Activated CD8-positive, alpha-beta memory T cell treated with anti-CD3 and anti-CD28 coated beads for 1 hour (primary cell): ENCODE data around the gene OOSP1.
"Not testable (repeated sequence)": the region's sequence is repeated elsewhere in the genome, so short reads cannot be mapped to it uniquely, and the experiment has no call there.

Source experiments
- DNase-seq, 2 donors: peaks; one replicate each; pipeline ENCODE4 v3.0.0-alpha.2; 2020; ENCODE audit warnings: low read depth in 1 of 2; ENCODE audit errors: extremely low read depth in 1 of 2

The OOSP1 gene, protein sequence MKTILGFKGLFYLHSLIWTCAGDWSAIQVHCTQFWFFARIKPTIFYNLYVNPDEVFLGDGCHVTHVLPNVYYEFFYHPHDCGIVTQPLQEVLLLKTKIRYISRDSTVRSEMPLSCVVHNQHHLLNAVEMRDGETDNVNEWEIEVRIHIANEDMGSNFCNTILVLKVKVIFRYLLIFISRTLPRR

DNA sequence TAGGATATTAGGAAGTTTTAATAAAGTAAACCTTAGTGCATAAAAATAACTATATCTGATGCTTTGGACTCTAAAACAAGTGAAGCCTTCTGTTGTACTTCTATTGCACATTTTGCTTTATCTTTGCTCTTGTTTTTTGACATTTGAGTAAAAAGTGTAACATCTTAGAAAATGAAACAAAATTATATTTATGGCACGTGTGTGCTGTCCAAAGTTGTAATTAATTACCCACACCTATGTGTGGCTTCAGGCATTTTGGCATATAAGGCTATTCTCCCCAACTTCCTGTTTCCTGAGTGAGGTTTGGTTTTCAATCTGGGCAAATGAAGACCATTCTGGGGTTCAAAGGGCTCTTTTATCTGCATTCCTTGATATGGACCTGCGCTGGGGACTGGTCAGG is at the start of gene OOSP1:
Gene OOSP1, plus strand, starts transcription at position 301 of the 400 bp plus-strand sequence. Its CDS starts 23 bp downstream, at position 324.
- DNase-seq: no peak

DNA sequence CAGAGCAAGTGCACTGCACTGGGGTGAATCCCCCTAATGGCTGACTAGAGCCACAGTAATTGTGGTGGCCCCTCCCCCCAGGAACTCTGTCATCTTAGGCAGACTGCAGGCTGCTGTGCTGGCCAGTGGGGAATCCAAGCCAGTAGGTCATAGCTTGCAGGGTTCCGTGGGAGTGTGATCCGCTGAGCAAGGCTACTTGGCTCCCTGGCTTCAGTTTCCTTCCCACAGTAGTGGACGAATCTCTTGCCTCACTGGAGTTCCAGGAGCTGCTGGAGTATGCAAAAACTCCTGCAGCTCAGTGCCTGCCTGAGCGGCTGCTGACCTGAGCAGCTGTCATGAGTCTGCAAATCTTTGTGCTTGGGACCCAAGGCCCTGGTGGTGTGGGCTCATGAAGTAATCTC is 46.5 kb upstream of the OOSP1 start:
- DNase-seq: no peak

DNA sequence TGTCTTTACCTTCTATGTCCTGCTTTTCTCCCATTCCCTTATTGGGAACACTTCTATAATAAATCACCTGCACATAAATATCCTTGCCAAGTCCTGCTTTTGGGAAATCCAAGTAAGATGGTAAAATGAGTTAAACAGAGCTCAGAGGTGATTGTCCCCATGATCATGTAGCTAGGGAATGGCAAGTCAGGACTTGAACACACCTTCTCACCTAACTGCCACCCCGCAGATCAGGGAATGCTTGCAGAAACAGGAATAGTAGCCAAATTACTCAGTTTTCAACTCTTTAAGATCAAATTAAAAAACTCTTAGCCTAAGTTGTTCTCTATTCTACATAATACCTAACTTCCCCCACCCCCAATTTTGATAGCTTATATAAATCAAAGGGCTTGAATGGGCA is 43.6 kb upstream of the OOSP1 start:
- no peak for DNase-seq

DNA sequence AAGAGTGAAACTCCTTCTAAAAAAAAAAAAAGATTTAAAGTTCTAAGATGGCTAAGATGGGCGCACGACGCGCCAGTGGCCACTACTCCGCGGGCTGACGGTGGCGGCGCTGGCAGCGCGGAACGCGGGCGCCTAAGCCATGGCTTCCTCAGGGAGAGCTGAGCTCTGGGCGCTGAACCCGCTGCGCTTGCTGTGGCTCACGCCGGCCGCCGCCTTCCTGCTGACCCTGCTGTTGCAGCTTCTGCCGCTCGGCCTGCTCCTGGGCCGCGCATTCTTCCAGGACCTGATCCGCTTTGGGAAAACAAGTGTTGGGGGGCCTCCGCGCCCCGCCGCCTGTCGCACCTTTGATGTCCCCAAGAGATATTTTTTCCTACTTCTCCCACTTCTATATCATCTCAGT is 40.2 kb upstream of the OOSP1 start:
- DNase-seq: no peak

DNA sequence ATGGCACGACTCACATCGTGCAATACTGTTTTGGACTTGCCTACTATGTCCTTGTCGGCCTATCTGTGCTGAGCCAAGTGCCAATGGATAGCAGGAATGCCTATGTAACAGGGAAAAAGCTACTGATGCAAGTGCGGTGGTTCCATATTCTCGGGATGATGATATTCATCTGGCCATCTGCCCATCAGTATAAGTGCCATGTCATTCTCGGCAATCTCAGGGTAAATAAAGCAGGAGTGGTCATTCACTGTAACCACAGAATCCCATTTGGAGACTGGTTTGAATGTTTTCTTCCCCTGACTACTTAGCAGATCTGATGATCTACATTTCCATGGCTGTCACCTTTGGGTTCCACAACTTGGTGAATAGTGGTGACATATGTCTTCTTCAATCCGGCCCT is 39.6 kb upstream of the OOSP1 start:
- DNase-seq: no peak

DNA sequence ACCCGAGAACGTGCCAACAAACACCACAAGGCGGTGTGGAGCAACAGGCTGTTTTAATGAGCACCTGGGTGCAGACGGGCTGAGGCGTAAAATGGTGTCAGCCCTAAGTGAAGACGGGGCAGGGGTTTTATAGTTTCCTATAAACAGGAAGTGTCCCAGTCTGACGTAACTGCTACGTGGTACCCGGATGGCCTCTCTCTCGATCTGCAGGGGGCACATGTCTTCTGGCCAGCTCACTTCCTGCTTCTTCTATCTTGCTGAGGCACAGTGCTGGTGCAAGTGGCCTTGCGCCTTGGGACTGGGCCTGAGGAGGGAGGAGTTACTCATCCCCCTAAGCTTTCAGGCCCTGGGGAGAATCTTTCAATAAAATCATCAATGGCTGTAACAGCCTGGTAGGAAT is 38.7 kb upstream of the OOSP1 start:
- DNase-seq: no peak

DNA sequence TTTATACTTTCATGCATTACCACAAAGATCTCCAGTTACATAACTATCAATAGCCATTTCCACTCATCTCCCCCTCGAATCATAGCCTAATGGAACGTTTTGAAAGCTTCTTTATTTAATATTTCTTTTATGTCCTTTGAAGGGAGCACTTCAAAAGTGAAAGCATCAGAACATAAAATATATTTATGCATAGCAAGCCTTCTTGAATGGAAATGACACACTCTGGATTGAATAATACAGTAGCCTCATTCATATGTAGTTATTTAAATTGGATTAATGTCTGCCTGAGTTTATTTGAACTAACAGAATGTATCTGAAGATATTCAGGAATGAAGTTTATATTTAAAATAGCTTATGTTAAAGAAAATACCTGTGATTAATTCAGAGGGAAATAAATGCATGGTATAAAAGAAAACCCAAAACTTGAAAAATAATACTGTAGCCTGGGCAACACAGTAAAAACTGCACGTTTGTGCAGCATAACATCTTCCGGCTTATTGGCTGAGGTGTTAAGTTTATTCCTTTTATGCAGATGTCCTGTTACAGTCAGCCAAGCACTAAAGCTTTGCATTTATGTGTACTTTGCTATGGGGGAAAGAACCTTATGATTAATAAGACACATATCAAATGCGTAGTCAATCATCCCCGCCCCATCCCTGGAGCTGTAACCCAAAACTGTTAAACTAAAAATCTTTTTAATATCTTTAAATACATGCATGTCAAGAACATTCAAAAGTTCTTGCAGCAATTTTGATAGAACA is 37.7 kb upstream of the OOSP1 start:
- DNase-seq: no peak

DNA sequence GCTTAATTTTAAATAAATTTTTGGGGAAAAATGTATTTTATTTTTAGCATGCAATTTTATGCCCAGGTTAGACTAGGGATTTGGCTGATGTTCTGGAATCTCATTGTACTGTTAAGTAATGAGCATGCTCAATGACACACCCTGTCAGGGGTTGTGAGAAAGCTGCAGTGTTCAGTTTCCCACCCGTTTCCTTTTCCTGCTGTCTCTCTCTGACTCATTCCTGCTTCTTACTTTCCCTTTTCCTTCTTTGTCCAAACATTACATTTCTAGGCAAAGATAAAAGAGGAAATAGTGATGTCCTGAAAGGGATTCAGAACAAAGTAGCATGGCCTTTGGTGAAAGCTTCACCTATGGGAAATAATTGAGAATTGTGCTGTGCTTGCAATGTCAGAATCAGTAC is 36.9 kb upstream of the OOSP1 start:
- no peak for DNase-seq

DNA sequence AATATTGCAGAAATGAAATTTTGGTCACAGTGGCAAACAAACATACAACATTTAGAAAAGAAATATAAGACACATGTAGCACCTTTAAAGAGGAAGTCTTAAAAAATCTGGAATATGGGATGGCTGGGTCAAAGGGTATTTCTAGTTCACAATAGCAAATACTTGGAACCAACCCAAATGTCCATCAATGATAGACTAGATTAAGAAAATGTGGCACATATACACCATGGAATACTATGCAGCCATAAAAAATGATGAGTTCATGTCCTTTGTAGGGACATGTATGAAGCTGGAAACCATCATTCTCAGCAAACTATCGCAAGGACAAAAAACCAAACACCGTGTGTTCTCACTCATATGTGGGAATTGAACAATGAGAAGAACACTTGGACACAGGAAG is 34.7 kb upstream of the OOSP1 start:
- not testable (repeated sequence) for DNase-seq

DNA sequence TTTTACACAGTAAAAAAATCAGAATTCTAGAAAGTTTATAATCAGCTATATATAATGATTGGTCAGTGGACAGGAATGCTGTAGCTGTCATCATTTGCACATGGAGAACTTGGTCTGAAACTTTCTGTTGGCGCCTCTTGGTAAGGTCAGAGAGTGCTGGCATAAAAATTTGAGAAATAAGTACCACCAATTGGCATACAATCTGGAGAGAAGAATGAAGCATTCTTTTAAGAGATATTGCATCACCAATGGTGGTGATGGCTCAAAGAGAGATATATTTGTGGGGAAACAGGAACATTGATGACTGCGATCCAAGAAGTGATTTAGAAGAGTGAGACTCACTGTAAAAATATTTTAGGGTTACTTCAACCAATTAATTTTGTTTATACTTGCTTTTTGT is 19.8 kb upstream of the OOSP1 start:
- no peak for DNase-seq

DNA sequence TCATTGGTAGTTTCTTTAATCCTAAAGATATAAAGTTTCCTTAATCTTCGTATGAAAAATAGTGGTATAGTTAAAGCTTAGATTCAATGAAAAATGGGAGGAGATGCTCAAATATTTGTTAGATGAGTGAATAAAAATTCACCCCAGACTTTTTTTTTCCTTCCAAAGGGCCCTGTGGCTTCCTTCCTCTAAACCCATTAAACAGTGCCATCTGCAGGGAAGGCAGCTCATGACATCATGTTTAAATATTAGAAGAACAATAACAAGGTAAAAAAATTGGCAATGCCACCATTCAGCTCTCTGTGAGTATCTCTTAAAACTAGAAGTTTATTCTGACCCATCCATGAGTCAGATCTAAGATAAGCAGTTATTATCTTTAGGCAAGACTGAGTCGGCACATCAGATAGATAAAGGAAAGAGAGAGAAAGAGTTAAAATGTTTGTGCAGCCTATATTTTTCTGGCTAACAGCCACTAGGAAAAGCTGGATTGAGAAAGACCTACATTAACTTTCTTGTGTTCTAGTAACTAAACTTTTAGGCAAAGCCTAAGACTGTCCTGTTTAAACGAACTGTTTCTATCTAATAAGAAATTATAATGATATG is 19.1 kb upstream of the OOSP1 start:
- no peak for DNase-seq

DNA sequence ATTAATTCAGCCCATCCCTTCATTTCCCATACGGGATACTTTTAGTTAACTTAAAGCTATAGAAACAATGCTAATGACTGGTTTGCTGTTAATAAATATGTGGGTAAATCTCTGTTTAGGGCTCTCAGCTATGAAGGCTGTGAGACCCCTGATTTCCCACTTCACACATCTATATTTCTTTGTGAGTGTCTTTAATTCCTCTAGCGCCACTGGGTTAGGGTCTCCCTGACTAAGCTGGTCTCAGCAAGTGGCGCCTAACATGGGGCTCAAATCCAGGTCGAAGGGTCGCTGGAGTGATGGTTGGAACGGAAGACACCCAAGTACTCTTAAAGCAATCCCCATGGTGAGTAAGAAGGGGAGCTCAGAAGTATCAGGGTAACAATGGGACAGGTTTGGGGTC is 14.4 kb upstream of the OOSP1 start:
- DNase-seq: no peak

DNA sequence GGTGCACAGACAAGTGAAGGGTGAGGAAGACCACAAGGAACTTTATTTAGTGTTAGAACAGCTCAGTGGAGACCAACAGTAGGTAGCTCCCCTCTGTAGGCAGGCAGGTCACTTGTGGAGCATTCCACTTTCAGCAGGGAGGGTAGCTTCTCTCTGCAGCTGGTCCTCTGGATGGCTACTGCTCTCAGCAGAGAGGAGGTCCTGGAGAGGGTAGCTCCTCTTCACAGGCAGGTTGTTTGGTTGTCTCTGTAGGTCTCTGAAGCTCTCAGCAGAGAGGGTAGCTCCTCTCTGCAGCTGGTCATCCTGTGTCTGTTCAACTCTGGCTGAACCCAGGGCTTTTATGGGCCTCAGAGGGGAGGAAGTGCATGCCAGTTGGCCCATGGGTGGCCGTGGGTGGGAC is 6.5 kb upstream of the OOSP1 start:
- no peak for DNase-seq

DNA sequence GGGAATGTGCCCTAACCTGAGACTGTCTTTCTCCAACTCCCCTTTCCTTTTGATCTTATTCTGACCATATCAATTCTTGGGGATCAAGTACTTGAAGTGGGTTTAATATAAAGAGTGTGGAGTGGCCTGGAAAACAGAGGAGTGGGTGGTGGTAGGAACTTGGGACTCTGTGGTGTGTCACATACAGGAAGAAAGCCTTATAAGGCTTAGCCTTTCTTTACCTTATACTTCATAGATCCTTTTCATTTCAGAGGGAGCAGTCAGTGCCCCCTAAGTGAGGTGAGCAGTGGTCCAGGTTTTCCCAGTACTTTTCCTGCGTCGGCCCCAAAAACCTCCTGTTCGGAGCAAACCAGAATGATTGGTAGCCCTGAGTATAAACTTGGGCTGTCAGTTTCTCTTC is 486 bp downstream of the OOSP1 start:
- DNase-seq: no peak

DNA sequence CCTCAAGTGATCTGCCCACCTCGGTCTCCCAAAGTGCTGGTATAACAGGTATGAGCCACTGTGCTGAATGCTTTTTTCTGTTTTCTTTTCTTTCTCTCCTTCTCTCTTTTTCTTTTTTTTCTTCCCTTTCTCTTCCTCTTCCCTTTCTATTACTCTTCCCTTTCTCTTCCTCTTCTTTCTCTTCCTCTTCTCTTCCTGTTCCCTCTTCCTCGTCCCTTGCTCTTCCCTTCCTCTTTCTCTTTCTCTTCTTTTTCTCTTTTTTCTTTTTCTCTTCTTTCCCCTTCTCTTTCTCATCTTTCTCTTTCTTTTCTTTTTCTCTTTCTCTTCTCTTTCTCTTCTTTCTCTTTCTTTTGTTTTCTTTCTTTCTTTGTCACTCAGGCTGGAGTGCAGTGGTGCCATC is 1.2 kb downstream of the OOSP1 start:
- no peak for DNase-seq

DNA sequence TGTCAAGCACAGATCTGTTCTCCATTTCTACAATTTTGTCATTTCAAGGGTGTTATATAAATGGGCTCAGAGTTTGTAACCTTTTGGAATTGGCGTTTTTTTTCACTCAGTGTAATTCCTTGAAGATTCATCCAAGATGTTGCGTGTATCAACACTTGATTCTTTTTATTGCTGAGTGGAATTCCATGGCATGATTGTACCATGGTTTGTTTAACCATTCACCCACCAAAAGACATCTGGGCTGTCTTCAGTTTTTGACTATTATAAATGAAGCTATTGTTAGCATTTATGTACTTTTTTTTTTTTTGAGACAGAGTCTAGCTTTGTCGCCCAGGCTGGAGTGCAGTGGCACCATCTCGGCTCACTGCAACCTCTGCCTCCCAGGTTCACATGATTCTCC is 2.9 kb downstream of the OOSP1 start:
- DNase-seq: no peak

DNA sequence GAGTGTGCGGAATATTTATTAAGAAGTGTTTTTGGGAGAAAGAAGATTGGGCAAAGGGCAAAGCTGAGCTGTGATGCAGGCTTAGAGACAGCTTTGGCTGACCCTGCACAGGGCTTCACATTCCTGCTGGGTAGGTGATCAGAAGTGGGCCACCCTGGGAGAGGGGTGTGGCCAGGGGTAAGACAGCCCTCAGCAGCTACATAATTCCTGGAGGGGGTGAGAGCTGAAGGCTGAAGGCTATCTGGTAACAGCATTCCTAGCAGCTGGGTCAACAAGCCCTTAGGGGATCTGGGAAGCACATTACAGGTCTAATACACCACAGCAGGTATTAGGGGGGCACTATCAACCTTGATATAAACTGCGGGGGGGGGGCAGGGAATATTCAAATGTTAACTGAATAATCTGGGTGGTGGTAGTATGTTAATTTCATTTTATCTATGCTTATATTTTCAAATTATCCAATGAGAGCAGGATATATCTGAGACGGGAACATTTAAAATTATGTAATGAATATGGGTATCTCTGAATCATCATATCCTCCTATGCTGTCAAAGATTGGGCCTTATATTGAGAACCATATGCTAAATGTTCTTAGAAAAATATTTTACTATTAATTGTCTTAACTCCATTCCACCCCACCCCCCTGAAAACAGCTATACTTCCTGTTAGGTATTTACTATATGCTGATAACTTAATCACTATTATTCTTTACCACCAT is 5.9 kb downstream of the OOSP1 start:
- DNase-seq: no peak

DNA sequence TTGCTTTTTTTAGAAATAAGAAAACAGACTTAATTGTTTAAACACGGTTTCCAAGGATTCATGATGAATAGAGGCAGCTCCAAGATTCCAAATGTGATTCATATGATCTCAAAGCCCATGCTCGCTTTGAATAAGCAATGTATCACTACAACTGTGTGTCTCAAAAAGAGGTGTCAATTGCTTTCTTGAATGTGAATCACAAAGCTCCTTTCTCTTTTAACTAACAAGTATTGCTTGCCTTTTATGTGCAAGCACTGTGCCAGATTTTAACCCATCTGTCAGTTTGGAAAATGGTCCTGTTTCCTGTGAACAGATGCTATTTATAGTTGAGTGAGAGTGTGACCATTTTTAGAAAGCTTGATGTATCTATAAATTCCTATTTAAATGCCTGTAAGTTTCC is 6.5 kb downstream of the OOSP1 start:
- no peak for DNase-seq

DNA sequence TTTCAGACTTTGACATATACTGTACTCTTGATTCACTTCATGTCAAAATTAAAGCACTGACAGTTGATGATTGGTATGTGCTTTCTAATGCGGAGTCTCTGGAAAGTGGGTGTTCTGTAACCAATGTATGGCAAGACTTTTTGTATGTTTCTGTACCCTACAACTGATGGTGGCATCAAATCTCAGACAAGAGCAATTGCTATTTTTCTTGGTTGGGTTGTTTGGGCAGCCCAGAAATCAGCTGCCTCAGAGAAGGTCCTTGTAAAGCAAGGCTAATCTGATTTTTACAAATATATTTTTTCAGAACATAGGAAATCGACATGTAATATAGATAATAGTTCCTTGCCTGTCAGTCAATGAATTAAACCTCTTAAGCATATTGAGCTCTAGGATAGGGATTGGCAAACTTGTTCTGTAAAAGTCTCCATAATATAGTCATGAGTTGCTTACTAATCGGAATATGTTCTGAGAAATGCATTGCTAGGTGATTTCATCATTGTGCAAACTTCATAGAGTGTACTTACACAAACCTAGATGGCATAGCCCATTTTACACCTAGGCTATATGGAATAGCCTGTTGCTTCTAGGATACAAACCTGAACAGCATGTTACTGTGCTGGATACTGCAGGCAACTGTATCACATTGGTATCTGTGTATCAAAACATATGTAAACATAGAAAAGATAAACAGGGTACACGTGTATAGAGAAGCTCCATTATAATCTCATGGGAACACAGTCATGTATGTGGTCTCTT is 15.4 kb downstream of the OOSP1 start:
- no peak for DNase-seq

DNA sequence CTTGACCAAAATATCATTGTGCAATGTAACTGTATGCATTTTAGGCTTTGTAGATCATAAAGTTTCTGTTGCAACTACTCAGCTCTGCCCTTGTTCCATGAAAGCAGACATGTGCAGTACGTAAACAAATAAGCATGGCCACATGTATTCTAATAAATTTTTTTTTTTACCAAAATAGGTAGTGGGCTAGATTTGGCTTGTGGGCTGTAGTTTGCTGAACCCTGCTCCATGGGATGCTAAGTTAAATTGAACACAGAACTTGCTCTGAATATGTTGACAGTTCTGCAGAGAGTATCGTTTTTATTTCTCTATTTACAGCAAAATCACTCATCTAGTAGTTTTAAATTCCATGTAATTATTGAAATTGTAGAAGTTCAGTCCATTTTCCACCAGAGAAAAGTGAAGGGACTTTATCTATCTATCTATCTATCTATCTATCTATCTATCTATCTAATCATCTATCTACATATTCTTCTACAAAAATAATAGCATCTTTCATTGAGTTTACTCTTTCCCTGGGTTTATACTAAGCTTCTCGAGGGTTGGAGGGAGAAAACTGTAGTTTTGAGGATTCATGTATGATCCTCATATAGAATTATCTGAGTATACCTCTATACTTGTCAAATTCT is 16.1 kb downstream of the OOSP1 start:
- DNase-seq: no peak

DNA sequence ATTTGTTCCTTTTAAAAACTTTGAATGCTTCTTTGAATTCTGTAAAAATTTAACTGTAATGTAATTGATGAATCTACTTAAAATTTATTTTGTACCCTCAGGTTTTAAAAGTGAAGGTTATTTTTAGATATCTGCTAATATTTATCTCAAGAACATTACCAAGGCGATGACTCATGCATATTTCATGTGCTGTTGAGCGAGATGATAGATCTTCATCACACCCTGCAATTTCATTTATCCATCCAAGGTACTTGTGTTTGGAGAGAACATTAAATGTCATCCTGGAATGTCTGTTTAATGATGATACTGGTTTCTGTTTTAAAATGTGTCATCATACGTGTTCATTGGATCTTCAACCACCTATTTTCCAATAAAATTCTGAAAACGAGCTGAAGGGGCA is 18.9 kb downstream of the OOSP1 start:
- no peak for DNase-seq
